GM12892 (cell line): ENCODE results near the gene ANKLE2. TPM values are rescaled to one million over a fixed set of nuclear protein-coding genes. Genes with fewer than 3 reads are reported as not detected.
A peak's percentile ranks its signal among the peaks of the same experiment; 100 is the strongest.
"Not testable (repeated sequence)": the region's sequence is repeated elsewhere in the genome, so short reads cannot be mapped to it uniquely, and the experiment has no call there.

ENCODE experiments used
- DNase-seq: peaks from one replicate; pipeline ENCODE4 v3.0.0; 2011; ENCODE audit not compliant: insufficient read length
- FAIRE-seq: peaks from 2 replicates; lab custom pipeline; 2011; peaks lifted over from hg19 to GRCh38; lab: Jason Lieb, UNC
- POLR2A ChIP-seq: IDR thresholded peaks from 2 replicates; pipeline ENCODE4 v1.6.1; 2011; ENCODE audit warnings: low read depth, low read length, control low read depth
- POLR2AphosphoS5 ChIP-seq: IDR thresholded peaks from 2 replicates; pipeline ENCODE4 v1.6.1; 2011; ENCODE audit warnings: low read depth, low read length, control low read depth
- TAF1 ChIP-seq: IDR thresholded peaks from 2 replicates; pipeline ENCODE4 v1.6.1; 2011; ENCODE audit warnings: low read depth, mild to moderate bottlenecking, control low read depth, low read length, borderline replicate concordance
- polyA plus RNA-seq: library from polyadenylated mRNA; unstranded; fragments of >200 nt; gene quantifications from one replicate; pipeline ENCODE4 v1.2.1, GENCODE V29; 2012; ENCODE audit warnings: missing spikeins, inconsistent platforms; ENCODE audit not compliant: missing spikeins

Gene ANKLE2
- 52.1 TPM for polyA plus RNA-seq

DNA sequence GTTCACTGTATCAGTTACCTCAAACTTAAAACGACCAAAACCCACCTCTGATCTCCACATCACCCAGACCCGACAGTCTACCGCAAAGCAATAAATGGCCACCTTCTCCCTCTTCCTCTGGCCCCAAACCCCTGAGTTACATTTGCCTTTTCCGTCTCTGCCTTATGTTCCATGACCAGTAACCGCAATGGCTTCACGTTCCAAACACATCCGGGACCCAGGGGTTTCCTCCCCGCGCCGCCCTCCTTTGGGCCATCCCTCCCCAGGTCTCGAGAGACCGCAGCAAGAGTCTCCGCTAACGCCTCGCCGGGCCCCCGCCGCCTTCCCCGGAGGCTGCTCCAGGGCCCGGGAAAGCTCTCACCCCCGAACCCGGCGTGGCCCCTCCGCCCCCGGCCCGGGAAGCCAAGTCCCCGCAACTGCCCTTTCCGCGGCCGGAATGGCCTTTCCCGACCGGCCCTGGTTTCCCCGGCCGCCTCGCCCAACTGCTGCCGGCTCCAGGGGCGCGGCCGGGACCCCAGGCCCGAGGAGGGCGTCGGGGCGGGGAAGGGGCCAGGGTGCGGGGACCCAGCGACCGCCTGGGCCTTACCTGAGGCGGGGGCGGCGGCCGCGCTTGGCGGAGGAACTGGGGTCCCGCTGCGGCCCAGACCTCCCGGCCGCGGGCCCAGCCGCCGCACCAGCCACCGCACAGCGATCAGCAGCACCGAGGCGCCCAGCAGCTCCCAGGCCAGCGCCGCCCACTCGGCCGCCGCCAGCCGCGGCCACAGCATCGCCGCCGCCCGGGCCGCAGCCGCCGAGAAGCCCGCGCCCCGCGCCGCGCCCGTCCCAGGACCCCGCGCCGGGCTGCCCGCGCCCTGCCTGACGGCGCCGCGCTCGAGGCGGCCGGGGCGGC is at the start of gene ANKLE2:
ANKLE2 (minus strand) TSS at position 801 of the 889 bp plus-strand sequence; CDS start at position 767, 34 bp downstream.
- no peak for FAIRE-seq
- DNase-seq: peak; percentile 50
- no peak; the same call in 1 of the 2 replicates for TF ChIP-seq POLR2A
- TF ChIP-seq TAF1: peak; percentile 20; the same call in 1 of the 2 replicates

DNA sequence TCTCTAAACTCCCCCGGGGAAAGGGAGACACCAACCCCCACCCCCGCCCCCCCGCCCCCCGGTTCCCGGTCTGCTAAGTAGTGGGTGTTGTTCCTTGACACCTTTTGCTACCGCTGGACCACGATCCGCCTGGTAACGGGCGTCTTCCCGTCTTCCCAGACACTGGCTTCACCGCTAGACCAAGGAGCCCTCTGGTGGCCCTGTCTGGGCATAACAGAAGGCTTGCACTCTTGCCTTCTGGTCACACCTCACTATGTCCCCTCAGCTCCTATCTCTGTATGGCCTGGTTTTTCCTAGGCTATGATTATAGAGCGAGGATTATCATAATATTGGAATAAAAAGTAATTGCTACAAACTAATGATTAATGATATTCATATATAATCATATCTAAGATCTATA is 47.8 kb upstream of the ANKLE2 start:
- FAIRE-seq: not testable (repeated sequence)

DNA sequence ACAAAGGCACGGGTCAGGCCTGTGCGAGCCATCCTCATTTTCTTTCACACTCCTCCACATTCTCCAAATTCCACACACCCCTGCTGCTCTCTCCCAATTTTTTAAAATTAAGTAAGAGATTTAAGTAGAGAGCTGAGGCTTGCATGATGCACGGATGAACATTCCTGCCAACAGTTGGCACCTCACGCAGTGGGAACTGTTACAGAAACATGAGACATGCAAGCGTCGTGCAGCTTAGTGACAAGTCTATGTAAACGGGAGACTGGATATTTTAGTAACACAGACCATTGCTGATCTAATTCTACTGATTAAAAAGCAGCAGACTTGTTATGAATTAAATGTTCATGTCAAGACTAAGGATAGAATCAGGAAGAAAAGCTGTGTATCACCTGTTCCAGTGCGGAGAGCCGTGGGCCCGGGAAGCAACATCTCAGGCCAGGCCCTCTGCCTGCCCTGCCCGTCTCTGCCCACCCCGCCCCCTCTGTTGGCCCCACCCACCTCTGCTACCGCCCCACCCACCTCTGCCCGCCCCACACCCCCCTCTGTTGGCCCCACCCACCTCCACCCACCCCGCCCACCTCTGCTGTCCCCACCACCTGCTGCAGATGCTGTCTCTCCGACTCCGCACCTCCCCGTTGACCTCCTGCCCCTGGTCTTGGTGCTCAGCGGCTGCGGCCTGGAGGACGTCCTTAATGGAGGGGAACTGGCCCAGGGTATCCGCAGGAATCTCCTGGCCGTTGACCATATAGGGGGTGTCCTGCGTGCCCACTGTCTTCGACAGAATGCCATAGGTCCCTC is 45.9 kb upstream of the ANKLE2 start:
- no peak for FAIRE-seq
- no peak for DNase-seq
- TF ChIP-seq POLR2AphosphoS5 (no peak), TAF1 (no peak), POLR2A (no peak)

More for the DNA sequence above, 47.8 kb upstream of the ANKLE2 start:
- DNase-seq: not testable (repeated sequence)

DNA sequence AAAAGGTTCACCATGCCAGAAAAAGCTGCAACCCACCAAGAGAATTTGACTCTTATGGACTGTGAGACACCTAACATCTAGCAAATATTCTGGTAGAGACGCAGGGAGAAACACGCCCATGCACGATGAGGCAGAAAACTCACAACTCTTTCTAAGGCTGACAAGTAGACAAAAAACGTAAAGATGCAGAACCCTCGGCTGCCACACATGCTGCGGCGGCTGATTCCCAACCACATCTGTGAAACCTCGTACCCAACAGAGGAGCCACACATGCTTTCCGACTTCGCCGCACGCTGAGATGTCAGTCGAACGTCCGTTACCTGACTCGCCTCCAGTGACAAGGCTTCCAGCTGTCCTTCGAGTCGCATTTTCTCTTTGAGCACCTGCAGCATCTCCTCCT is 45.2 kb upstream of the ANKLE2 start:
- FAIRE-seq (no peak), DNase-seq (no peak)
- TF ChIP-seq POLR2AphosphoS5 (no peak), TAF1 (no peak), POLR2A (no peak)

DNA sequence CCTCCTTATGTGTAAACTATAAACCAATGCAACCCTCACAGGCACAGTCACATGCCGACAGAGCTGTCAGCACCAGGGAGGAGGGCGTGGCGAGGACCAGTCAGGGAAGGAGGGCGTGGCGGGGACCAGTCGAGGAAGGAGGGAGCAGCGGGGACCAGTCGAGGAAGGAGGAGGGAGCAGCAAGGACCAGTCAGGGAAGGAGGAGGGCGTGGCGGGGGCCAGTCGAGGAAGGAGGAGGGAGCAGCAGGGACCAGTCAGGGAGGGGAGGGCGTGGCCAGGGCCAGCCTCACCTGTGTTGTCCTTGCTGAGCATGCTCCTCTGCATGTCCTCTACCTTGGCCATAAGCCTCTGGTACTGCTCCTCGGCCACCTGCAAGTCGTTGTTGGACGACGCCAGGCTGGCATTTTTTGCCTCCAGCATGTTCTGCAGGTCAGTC is 42.8 kb upstream of the ANKLE2 start:
- no peak for FAIRE-seq

DNA sequence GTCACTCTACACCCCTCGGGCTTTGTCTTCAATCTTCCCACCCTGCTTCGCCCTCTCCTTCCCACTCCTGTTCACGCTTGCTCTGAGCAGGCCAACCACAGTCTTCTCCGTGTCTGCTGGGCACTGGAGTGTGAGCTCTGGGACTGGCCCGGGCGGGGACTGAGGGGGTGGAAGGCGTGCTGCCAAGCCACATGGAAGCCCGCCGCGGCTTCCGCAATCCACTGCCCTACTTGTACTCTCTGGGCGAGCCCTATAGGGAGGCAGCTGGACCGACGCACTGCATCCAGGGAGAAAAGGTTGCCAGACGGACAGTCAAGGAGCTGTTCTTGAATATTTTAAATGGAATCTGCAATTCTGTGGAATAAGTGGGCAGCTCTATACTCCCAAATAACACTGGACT is 42.3 kb upstream of the ANKLE2 start:
- DNase-seq: no peak
- TF ChIP-seq TAF1 (no peak), POLR2A (no peak), POLR2AphosphoS5 (no peak)
- FAIRE-seq: no peak

More for the DNA sequence above, 42.8 kb upstream of the ANKLE2 start:
- TF ChIP-seq POLR2A (no peak), POLR2AphosphoS5 (no peak), TAF1 (no peak)
- DNase-seq: no peak

DNA sequence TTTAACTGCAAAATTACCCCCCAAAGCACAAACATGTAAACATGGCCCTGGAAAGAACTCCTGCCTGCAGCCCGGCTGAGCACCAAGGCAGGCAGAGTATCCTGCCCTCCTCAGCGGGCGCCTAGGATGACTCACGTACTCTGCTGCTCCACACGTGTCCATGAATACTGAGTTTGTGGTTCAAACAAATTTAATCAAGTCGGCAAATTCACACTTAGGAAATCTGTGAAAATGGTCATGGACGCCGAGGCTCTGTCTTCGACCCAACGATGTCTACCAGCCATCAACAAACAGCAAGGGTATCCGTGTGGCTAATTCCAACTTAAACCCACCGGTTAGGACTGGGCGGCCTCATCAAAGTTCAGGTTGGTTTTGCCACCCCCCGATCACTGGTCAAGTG is 41.5 kb upstream of the ANKLE2 start:
- TF ChIP-seq POLR2A: no peak
- TF ChIP-seq TAF1: no peak
- no peak for DNase-seq
- FAIRE-seq: no peak

DNA sequence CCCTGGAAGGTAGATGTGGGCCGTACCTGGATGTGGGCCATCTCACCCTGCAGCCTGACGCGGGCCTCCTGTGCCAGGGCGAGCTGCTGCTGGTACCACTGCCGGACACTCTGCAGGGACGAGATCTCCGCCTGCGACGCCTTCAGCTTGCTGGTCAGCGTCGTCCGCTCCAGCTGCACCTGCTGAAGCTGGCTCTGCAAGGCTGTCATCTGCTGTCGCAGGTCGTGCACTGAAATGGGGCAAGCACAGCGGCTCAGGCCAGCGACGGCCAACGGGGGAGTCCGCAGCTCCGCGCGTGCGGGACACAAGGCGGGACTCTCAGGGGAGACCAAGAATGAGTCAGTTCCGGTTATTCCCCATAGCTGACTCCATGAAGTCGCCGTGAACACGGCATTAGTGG is 40.1 kb upstream of the ANKLE2 start:
- FAIRE-seq: no peak
- TF ChIP-seq TAF1 (no peak), POLR2A (no peak), POLR2AphosphoS5 (no peak)
- DNase-seq: no peak

DNA sequence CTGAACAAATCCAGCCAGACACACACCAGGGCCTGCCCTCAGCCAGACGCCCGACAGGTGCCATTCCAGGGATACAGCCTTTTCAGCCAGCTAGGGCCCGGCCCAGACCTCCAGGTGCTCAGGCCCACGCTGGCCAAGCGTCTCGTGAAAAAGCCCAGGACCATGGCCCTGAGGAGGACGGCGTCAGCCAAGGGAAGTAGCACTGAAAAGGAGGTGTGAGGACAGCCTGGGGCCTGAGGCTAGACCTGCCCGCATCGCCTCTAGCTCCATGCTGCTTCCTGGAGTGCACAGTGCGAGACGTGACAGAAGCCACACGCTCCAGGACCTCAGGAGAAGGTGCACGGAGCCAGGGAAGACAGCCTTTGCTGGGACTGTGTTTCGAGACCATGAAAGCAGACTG is 37.2 kb upstream of the ANKLE2 start:
- no peak for TF ChIP-seq TAF1
- TF ChIP-seq POLR2AphosphoS5: no peak
- TF ChIP-seq POLR2A: no peak
- DNase-seq (no peak), FAIRE-seq (no peak)

DNA sequence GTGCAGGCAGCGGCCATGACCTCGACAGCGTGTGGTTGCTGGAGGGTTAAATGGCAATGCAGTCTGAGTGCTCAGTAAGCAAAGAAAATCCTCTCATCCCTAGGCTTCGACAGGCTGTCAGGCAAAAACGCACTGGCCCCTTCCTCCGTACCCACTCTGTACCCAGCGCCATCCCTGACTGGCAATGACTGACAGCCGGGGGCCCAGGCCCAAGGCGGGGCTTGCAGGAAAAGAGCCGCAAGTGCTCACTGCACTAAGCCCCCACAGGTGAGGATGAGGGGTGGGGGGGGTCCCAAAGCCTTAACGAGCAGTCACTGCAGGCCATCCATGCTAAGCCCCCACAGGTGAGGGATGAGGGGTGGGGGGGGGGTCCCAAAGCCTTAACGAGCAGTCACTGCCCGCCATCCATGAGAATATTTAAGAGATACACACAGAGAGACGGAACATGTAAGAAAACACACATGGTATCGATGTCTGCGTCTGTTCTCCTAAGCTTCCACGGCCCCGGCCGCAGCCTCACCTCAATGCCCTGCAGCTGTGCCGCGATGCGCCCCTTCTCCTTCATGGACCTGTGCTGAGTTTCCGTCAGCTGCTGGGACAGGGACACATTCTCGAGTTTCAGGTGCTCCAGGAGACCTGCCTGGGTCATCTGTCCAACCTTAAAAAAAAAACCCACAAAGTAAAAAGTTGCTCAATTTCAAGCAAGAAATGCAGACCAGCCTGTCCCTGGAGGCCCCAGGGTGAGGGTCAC is 36.4 kb upstream of the ANKLE2 start:
- no peak for DNase-seq
- TF ChIP-seq TAF1: no peak
- no peak for TF ChIP-seq POLR2A
- TF ChIP-seq POLR2AphosphoS5: no peak
- no peak for FAIRE-seq

DNA sequence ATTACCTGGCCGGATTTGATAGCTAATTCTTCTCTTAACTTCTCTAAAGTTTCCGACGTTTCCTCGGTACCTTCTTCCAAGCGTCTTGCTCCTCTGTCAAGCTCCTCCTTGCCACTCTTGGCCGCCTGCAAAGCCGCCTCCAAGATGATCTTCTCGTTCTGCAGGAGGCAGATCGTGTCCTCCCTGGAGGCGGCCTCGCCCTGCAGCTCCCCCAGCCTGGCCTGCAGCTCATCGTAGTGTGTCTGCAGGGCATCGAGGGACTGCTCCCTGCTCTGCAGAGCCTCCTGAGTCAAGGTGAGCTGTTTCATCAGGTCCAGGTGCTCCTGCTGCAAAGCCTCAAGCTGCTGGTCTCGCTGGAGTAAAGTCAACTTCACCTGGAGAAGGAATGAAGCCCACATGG is 34.2 kb upstream of the ANKLE2 start:
- FAIRE-seq: no peak
- TF ChIP-seq POLR2AphosphoS5 (no peak), TAF1 (no peak), POLR2A (no peak)
- DNase-seq: no peak

DNA sequence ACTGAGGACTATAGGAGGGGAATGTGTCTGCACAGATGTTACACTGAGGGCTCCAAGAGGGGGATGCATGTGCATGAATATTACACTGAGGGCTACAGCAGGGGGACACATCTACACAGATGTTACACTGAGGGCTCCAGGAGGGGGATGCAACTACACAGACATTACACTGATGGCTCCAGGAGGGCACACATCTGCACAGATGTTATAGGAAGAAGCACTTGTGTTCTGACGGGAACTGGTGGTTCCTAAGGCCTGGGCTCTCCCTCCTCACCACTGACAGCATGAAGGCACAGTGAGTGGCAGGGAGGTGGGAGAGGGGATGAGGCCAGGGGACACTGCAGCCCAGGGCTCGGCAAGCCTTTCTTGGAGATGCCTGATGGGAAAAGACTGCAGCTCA is 30.3 kb upstream of the ANKLE2 start:
- FAIRE-seq, DNase-seq: not testable (repeated sequence)
